Lung (tissue), 16 donors: ENCODE measurements around the gene APOB. TPM values are rescaled to one million over a fixed set of nuclear protein-coding genes. Genes with fewer than 3 reads are reported as not detected.

Source experiments
- ATAC-seq: fragments of 200-7000 bp; cut with Tn5 transposase; one replicate; pipeline ENCODE4 v1.9.1; 2020; ENCODE audit warnings: moderate number of reproducible peaks; ENCODE audit not compliant: insufficient read depth, low FRiP score
- DNase-seq, 3 donors: peaks; one replicate each; pipeline ENCODE4 v3.0.0-alpha.2; 2013 to 2017
- H3K27ac ChIP-seq, 2 donors: one replicate each; pipeline ENCODE4 v1.5.1; 2013; ENCODE audit warnings: mild to moderate bottlenecking in 2 of 2, moderate library complexity in 2 of 2, control low read depth in 1 of 2, inconsistent platforms in 1 of 2, low read depth in 1 of 2, low read length in 1 of 2
- H3K27me3 ChIP-seq, 3 donors: one replicate each; pipeline ENCODE4 v1.5.1; 2013; ENCODE audit warnings: low read length in 2 of 3; ENCODE audit not compliant: control insufficient read depth in 3 of 3, insufficient read depth in 3 of 3
- H3K36me3 ChIP-seq, 4 donors: one replicate each; pipeline ENCODE4 v1.5.1; 2013; ENCODE audit warnings: low read length in 4 of 4, mild to moderate bottlenecking in 1 of 4, moderate library complexity in 1 of 4; ENCODE audit not compliant: control insufficient read depth in 4 of 4, insufficient read depth in 4 of 4
- H3K4me1 ChIP-seq, 5 donors: one replicate each; pipeline ENCODE4 v1.5.1; 2013; ENCODE audit warnings: low read length in 5 of 5, mild to moderate bottlenecking in 2 of 5, moderate library complexity in 1 of 5; ENCODE audit not compliant: control insufficient read depth in 5 of 5, insufficient read depth in 5 of 5
- H3K4me3 ChIP-seq: one replicate; pipeline ENCODE4 v1.5.1; 2013; ENCODE audit warnings: mild to moderate bottlenecking, control low read depth, moderate library complexity
- H3K9ac ChIP-seq, 2 donors: one replicate each; pipeline ENCODE4 v1.5.1; 2013; ENCODE audit warnings: low read length in 2 of 2, control low read depth in 1 of 2; ENCODE audit not compliant: insufficient read depth in 1 of 2
- H3K9me3 ChIP-seq, 4 donors: one replicate each; pipeline ENCODE4 v1.5.1; 2013; ENCODE audit warnings: low read length in 3 of 4, mild to moderate bottlenecking in 1 of 4, moderate library complexity in 1 of 4; ENCODE audit not compliant: control insufficient read depth in 4 of 4, insufficient read depth in 3 of 4
- WGBS, 2 donors: extraction: QIAGEN DNeasy Blood & Tissue Kit; methylation state at CpG; one replicate each; pipeline ENCODE4 v1.1.7; 2013; 5-methylcytosine and 5-hydroxymethylcytosine counted together
- long read RNA-seq, 5 donors: transcript quantifications; one replicate each; lab custom pipeline, GENCODE V29; 2026
- polyA plus RNA-seq, 2 donors: library from polyadenylated mRNA; stranded (reverse); fragments of 200-250 nt; gene quantifications; one replicate each; pipeline ENCODE4 v1.2.1, GENCODE V29; 2013
- total RNA-seq, 2 donors: library from RNA; depleted of rRNA in 1 of 2; stranded (reverse); fragments of >200 nt in 1 of 2; gene quantifications; one replicate each; pipeline ENCODE4 v1.2.1, GENCODE V29; 2014 to 2021
- TF ChIP-seq, protein P1 (sequence below): IDR thresholded peaks from 2 replicates; pipeline ENCODE4 v1.5.1; 2012; ENCODE audit warnings: mild to moderate bottlenecking; ENCODE audit errors: control extremely low read depth, extremely low read depth
- donor health status: control.
- donor health status: control.
- donor health status: Bipolar disorder and iron deficiency.
- donor health status: healthy.
- donor health status: DM: yes; HTN: yes; CAD: no.

The APOB gene, protein sequence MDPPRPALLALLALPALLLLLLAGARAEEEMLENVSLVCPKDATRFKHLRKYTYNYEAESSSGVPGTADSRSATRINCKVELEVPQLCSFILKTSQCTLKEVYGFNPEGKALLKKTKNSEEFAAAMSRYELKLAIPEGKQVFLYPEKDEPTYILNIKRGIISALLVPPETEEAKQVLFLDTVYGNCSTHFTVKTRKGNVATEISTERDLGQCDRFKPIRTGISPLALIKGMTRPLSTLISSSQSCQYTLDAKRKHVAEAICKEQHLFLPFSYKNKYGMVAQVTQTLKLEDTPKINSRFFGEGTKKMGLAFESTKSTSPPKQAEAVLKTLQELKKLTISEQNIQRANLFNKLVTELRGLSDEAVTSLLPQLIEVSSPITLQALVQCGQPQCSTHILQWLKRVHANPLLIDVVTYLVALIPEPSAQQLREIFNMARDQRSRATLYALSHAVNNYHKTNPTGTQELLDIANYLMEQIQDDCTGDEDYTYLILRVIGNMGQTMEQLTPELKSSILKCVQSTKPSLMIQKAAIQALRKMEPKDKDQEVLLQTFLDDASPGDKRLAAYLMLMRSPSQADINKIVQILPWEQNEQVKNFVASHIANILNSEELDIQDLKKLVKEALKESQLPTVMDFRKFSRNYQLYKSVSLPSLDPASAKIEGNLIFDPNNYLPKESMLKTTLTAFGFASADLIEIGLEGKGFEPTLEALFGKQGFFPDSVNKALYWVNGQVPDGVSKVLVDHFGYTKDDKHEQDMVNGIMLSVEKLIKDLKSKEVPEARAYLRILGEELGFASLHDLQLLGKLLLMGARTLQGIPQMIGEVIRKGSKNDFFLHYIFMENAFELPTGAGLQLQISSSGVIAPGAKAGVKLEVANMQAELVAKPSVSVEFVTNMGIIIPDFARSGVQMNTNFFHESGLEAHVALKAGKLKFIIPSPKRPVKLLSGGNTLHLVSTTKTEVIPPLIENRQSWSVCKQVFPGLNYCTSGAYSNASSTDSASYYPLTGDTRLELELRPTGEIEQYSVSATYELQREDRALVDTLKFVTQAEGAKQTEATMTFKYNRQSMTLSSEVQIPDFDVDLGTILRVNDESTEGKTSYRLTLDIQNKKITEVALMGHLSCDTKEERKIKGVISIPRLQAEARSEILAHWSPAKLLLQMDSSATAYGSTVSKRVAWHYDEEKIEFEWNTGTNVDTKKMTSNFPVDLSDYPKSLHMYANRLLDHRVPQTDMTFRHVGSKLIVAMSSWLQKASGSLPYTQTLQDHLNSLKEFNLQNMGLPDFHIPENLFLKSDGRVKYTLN (N-terminal part only)
- 1 to 10 TPM in 1 of 2 donors, under 1 TPM in 1; 0.28 to 1.7 TPM for total RNA-seq
- polyA plus RNA-seq = under 1 TPM; 0.04 to 0.07 TPM
- long read RNA-seq, donor 1 = 0 reads
- long read RNA-seq, donor 2 = 0 reads
- long read RNA-seq, donor 3 = 0 reads
- long read RNA-seq, donor 4 = 0 reads
- long read RNA-seq, donor 5 = 0 reads

DNA sequence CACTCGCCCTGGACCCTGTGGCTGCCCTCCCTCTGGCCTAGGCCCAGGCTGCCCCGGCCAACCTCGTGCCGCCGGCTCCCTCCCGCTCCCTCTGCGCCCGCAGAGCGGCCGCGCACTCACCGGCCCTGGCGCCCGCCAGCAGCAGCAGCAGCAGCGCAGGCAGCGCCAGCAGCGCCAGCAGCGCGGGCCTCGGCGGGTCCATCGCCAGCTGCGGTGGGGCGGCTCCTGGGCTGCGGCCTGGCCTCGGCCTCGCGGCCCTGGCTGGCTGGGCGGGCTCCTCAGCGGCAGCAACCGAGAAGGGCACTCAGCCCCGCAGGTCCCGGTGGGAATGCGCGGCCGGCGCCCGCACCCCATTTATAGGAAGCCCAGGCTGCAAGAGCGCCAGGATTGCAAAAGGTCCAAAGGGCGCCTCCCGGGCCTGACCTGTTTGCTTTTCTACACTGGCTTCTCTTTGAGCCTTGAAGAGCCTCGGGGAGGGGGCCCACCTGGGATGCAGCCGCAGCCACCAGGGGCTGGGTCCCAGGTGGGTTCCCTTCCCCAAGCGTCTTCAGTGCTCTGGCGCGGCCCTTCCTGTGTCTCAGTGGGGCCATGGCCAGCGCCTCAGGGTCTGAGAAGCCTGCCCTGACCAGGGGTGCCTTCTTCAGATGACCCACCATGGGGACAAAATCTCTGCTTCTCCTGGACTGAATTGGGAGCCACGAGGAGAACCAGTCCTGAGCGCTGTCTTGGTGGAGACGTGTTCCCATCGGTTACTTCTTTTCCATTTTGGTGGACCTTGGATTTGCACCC is at the start of gene APOB:
Gene APOB (minus strand): TSS at position 330 of the 789 bp plus-strand sequence. CDS start 128 bp downstream, at position 202.
- H3K4me1 ChIP-seq = peaks cover 0 to 14% (median 4%) of the 10 kb centered on the region in 5 donors
- H3K4me3 ChIP-seq = no peak within 1 kb of the TSS
- peak within 1 kb of the TSS in 1 of 2 donors; percentile 35 for H3K27ac ChIP-seq
- H3K9me3 ChIP-seq = no peaks in the 10 kb centered on the region
- peaks cover 0 to 30% (median 0%) of the 10 kb centered on the region in 3 donors for H3K27me3 ChIP-seq
- H3K36me3 ChIP-seq = no peaks in the 10 kb centered on the region
- TF ChIP-seq, protein P1, sequence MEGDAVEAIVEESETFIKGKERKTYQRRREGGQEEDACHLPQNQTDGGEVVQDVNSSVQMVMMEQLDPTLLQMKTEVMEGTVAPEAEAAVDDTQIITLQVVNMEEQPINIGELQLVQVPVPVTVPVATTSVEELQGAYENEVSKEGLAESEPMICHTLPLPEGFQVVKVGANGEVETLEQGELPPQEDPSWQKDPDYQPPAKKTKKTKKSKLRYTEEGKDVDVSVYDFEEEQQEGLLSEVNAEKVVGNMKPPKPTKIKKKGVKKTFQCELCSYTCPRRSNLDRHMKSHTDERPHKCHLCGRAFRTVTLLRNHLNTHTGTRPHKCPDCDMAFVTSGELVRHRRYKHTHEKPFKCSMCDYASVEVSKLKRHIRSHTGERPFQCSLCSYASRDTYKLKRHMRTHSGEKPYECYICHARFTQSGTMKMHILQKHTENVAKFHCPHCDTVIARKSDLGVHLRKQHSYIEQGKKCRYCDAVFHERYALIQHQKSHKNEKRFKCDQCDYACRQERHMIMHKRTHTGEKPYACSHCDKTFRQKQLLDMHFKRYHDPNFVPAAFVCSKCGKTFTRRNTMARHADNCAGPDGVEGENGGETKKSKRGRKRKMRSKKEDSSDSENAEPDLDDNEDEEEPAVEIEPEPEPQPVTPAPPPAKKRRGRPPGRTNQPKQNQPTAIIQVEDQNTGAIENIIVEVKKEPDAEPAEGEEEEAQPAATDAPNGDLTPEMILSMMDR = no peak
- peak; percentile 9 to 38 (median 22) for DNase-seq
- WGBS, 2 donors = 36 to 47% methylated on average over 41 to 51 of the region's 51 CpGs
- no peak within 1 kb of the TSS for H3K9ac ChIP-seq
- no peak for ATAC-seq

DNA sequence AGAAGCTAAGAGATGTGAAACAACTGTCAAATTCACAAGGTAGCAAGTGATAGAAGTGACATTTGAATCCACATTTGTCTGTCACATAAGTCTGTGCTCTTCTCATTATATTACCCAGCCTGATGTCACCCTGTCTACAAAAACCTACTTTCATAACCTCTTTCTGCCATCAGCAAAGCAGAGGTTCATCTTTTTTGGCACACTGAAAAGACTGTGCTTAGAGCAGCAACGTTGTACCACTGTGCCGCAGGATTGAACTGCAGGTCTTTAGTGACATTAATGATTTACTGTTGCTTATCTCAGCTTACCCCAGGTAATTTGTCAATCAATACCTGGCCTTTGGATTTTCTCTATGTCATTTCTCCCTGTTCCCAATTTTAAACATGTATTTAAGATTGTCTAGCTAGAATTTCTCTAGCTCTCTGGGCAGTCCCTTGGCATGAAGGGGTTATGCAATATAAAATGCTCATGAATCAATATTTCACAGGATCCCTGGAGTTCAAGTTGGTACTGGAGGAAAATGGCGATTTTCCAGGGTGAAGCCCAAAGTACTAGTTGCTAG is 48.5 kb upstream of the APOB start:
- 71 to 84% methylated on average over 3 of the region's 3 CpGs for WGBS, 2 donors

More for the DNA sequence above, 48.5 kb upstream of the APOB start:
- H3K4me3 ChIP-seq = no peak overlapping the region
- no peaks in the 10 kb centered on the region for H3K9me3 ChIP-seq
- DNase-seq (no peak), ATAC-seq (no peak)
- no peaks in the 10 kb centered on the region for H3K36me3 ChIP-seq
- peaks cover 0 to 5% (median 5%) of the 10 kb centered on the region in 3 donors for H3K27me3 ChIP-seq
- no peaks in the 10 kb centered on the region for H3K4me1 ChIP-seq
- no peak overlapping the region for H3K27ac ChIP-seq
- TF ChIP-seq, protein P1 = no peak
- no peak overlapping the region for H3K9ac ChIP-seq
